HG03520 (cell line): ENCODE results near the gene SLC15A5.

Experiments
- ATAC-seq: cut with Tn5 transposase; IDR thresholded peaks from one replicate; pipeline ENCODE4 v1.9.1; 2021; ENCODE audit warnings: mild to moderate bottlenecking, moderate library complexity; ENCODE audit not compliant: unreplicated experiment

Gene SLC15A5

DNA sequence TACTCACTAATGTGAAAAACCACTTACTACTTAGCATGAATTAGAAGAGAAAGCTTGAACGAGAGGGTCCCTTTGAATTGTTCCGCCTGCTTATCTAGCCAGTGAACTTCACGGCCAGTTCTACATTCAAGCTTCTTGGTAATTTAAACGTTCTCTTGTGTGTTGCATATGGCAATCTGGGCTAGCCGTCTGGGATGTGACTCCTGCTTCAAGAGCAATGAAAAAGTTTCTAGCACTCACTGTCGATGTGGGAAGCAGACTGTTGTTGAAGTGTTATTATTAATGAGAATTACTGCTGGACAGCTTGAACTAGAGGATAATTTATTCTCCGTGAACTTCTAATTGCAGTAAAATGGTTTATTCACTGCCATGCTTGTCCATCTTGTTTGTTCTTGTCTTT lies 93.9 kb downstream of the SLC15A5 start:
- ATAC-seq = no peak

DNA sequence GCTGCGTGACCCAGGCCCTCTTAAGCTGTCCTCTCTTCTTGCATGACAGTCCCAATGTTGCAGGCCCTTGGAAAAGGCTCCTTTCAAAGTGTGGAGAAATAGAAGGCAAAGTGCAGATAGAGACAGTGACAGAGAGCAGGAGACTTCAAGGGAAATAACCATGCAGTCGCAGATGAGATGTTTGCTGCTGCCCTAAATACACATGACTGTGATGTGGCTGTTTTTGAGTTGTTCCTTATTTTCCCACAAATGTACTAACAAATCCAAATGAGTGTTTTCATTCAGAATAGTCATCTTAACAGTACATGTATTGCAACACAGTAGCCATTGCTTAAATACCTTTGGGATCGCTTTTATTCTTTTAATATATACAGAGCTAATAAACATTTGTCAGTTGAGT lies 101.6 kb downstream of the SLC15A5 start:
- no peak for ATAC-seq

DNA sequence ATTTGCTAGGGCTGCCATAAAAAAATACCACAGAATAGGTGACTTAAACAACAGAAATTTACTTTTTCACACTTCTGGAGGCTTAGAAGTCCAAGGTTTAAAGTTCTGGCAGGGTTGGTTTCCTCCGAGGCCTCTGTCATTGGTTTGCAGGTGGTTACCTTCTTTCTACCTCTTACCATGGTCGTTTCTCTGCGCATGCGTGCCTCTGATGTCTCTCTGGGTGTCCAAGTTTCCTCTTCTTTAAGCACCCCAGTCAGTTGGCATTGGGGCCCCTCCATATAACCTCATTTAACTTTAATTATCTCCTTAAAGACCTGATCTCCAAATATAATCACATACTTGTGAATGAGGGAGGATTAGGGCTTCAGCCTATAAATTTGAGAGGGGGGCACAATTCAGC lies 103.2 kb downstream of the SLC15A5 start:
- ATAC-seq = no peak

DNA sequence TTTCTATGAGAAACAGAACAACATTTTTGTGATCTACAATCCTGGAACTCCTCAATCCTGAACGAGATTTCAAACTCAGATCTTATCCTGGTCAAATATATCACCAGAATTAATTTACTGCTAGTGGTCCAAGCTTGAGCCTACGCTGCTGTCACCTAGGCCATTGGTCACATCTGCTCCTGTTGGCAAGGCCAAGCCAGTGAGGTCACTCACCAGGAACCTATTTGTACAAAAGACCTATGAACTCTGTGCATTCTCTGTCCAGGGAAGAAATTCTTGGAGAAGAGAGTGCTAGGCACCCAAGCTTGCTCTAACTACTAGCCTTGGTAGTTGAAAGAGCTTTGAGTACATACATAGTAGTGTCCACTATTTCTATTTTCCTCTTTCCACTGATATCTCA lies 106.1 kb downstream of the SLC15A5 start:
- ATAC-seq = no peak

DNA sequence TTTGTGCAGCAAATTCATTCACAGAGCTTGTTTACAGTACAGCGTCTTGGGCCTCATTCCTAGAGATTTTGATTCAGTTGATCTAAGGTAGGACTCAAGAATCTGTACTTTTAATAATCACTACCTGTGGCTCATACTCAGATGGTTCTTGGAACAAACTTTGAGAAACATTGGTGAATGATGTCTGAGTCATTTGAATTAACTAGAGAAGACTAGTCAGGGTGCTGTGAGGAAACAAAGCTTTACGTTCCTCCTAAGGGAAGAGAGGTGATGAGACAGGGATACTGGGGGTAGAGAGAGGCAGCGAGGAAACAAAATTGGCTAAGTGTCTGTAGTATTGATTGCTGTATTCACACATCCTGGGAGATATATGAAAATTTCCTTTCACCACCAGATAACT lies 109.4 kb downstream of the SLC15A5 start:
- ATAC-seq = no peak

DNA sequence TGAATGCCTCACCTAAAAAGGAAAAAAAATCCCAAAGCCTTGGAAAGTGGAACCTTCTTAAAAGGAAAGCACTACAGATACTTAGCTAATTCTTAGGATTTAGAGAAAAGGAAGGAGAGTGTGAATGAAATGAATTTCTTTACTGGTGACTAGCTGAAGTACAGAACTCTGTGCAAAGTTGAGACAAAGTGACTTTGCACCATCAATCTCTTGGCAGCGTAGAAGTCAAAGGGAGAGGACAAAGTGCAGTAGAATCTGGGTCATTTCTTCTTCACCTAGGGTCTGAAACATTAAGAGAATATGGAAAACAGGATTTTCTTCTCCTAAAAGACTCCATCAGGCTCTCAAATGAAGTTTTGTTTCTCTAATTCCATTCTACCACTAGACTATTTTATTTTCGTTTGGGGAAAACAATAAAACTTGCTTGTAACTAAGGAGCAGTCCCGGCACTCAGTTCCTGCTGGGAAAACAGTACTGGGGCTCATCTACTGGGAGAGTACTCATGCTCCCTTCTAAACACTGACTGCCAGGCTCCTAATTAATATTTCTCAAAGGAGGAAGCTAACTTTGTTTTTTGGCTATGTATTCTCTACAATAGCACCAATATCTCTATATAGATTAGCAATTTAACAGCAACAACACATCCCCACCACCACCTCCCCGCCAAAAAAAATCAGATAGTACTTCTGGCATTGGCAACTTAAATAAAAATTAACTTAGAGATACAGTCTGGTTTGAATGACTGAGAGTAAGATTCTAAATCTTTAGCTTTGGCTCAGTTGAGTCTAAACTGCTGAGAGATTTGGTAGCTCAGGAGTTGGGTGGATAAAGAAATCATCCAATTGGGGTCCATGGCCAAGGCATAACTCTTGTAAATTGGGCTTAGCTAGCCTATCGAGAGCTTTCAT lies 110.7 kb downstream of the SLC15A5 start:
- no peak for ATAC-seq

DNA sequence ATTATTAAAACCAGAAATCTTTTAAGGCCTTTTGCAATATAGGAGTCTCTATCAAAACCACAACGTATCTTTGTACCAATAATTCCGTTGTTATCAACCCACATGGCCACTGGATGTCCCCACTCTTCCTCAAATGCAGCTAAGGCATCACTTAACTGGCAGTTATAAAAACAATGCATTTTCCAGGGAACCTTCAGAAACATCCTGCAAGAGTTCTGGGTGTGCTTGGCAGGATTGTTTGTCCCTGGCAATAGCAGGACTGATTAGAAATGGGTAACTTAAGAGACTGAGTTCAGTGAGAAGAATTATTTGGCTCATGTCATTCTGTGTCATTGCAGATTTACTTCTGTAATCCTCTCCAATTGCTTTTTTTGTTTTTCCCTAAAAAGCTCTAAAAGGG lies 112.0 kb downstream of the SLC15A5 start:
- no peak for ATAC-seq

DNA sequence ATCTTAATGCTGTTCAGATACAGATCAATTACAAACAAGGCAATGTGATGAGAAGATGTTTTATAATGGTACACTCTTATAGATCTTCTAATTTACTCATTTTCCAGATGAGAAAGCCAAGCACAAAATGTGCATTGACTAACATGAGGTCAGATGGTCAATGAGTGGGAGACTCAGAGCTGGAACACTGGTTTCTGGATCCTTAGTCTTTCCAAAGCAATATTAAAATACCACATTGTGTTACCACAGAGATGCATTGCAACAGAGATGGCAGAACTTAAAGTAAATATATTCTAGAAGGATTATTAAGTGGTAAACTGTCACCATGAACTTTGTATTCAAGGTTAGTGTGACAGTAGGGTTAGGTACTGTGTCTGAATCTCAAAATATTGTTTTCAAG lies 113.6 kb downstream of the SLC15A5 start:
- ATAC-seq = no peak

DNA sequence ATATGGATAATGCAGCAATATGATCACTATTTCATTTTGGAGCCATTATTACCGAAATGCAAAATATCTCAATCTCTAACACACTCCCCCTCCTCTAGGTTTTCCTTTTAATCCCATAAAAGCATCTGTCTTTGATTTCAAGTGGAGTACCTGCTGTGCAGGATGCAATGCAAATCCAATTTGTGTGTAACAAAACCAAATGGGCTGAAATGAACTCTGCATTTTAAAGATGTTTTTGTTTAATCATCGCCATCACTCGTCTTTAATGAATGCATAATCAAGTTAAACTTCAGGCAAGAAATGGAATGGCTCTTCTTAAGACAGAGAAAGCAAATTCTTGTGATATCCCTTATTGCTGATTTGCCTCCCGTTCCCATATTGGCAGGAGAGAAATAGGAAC lies 114.3 kb downstream of the SLC15A5 start:
- no peak for ATAC-seq

DNA sequence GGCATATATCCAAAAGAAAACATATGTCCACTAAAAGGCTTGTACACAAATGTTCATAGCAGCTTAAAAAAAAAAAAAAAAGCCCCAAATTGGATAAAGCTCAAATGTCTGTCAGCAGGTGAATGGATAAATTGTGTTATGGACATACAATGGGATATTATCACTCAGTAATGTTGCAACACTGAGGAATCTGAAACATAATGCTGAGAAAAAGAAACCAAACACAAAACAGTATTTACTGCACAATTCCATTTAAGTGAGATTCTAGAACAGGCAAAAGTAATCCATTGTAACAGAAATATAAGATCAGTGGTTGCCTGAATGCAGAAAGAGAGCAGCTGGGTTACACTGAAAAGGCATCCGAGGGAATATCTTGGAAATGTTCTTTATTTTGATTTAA lies 117.9 kb downstream of the SLC15A5 start:
- ATAC-seq = no peak

DNA sequence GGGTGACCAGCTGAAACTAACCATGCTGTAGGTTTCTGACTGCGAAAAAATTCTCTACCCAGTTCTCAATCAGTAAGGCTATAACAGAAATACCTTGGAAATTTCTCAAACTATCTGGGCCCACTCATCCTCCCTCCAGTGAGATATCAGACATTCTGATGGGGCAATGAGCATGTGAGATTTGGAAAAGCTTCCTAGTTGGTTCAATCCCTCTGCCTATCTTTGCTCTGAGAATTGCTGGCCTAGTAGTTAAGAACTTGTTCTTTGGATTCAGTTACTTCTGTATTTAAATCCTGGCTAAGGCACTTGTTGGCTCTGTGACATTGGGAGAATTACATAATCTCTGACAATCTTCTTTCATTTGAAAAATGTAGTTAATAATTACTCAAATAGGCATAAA lies 119.4 kb downstream of the SLC15A5 start:
- ATAC-seq = no peak

DNA sequence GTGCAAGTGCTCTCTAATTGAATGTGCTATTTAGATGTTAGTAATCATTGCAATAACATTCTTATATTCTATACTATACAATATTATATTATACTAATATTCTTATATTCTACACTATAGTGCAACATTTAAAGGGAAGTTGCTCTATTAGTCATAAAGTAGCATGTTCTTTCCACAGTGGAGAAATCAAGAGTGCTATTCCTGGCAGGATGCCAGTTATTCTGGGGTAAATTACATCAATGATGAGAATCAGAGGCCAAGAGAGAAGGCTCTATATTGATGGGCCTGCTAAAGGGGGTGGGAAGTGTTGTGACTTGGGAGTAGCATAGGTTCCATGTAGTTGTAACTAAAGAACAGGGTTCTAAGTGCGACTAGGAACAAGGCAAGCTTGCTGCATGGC lies 121.5 kb downstream of the SLC15A5 start:
- no peak for ATAC-seq

DNA sequence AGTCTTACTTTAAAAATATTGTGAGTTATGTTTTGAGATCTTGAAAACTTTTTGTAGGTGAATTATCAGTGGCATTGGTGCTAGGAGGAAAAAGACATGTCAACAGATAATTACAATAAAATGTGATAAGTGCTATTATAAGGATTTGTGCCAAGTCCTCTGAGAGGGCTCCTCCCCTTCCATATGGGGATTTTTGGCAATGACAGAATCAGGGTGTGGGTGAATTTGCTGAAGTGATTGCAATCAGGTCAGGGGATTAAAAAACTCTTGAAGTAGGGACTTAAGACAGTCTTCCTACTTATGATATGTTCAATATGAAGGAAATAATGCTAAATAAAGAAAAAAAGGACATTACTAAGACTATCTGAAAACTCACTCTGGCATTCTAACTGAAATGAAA lies 122.5 kb downstream of the SLC15A5 start:
- ATAC-seq = no peak

DNA sequence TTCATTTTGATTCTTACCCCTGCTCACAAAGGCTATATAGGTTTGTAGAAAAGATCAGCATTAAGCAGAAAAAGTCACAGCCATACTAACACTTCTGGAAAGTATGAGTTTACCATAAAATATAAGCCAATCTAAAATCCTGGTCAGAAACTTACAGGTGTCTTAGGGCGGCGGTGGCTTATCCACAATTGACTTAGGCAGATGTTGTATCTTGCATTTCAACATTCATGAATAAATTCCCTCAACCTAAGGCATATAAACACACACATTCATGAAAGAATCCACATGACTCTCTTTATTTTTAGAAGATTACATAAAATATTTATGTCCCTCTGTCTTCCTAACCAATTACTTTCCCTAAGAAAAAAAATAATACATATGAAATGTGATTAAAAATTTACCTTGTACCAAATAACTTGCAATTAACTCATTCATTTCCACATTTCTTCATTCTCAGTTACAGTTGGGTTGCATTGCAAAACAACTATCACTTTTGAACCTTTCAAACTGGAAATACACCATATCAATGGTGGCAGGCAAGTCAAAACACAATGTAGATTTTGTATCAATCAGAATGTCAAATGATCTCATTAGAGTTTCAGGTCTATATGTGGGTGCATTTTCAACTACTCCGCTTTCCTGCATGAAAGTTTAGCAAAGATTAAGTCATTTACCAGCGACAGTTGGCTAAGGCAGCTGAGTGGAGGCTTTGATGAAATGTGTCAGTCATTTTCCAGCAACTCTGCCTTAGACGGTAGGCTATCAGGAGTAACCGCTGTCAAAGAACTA lies 124.4 kb downstream of the SLC15A5 start:
- ATAC-seq = no peak

DNA sequence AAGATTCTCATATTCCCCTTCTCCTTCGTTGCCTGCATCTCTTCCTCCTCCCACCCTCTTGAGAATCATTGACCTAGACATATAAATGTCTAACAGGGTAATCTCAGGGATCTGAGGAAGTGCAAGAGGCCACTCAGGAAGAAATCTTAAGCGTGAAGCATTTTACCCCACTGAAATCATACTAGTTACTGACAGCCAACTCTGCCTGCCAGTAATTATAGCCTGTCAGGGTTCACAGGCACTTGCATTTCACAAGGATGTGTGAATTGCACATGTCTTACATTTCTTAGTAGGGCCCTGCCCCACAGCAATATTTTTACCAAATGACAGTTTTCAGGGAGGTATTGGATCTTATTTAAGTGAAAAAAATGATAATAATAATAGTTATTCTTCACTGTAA lies 127.2 kb downstream of the SLC15A5 start:
- ATAC-seq = no peak

DNA sequence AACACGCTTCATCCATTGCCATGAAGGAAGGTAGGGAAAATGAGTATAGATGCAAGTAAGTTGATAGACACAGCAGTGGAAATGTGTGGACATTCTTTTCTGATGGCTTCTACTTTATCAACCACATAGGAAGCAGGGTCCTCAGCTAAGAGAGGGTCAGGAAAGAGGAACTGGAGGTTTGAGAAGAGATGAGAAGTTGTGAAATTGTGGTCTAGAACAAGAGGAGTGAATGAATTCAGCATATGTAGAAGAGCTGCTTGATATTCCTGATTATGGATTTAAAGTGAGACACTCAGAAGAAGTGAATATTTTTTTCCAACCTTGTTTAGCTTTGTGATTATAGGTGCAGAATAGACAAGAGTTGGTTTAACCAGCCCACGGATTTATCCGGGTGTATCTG lies 128.5 kb downstream of the SLC15A5 start:
- no peak for ATAC-seq
